ENCODE data around the gene ANO2.

GRCh38 chr12:5518584-5519365 is 426.3 kb downstream of the ANO2 start:
- no peak for TF ChIP-seq POLR2A (IDR thresholded peaks at IDR 0.05; ENCODE audit: extremely low read depth, insufficient read length)
- TF ChIP-seq CTCF (IDR thresholded peaks at IDR 0.05; ENCODE audit: low read depth, low read length): no peak
- TF ChIP-seq MYC (IDR thresholded peaks at IDR 0.05; ENCODE audit: low read depth, low read length): no peak

Data from NB4 (cell line).